NCI-H2081 (cell line): ENCODE data around the gene AGAP1.
A peak's percentile ranks its signal among the peaks of the same experiment; 100 is the strongest.

Experiments used
- DNase-seq, 2 experiments: peaks; one replicate each; lab custom pipeline; 2025; lab: John Stamatoyannopoulos, UW

The AGAP1 gene

GRCh38 chr2:235533198-235533597 lies 39.4 kb downstream of the AGAP1 start:
- DNase-seq: no peak

- no peak for DNase-seq
Measured at GRCh38 chr2:235533616-235534385, 40.0 kb downstream of the AGAP1 start.

- no peak for DNase-seq
Measured at GRCh38 chr2:235534678-235535422, 41.0 kb downstream of the AGAP1 start.

GRCh38 chr2:235535423-235536130 lies 41.7 kb downstream of the AGAP1 start:
- no peak for DNase-seq

- DNase-seq: no peak
Measured at GRCh38 chr2:235536711-235537110, 42.9 kb downstream of the AGAP1 start.

GRCh38 chr2:235537186-235537585 lies 43.3 kb downstream of the AGAP1 start:
- no peak for DNase-seq

GRCh38 chr2:235537587-235537986 lies 43.7 kb downstream of the AGAP1 start:
- no peak for DNase-seq

GRCh38 chr2:235538144-235538639 lies 44.3 kb downstream of the AGAP1 start:
- no peak for DNase-seq

- DNase-seq: no peak
Measured at GRCh38 chr2:235538981-235539380, 45.1 kb downstream of the AGAP1 start.

GRCh38 chr2:235539773-235540172 lies 45.9 kb downstream of the AGAP1 start:
- DNase-seq: no peak

- DNase-seq: no peak
Measured at GRCh38 chr2:235541016-235541415, 47.2 kb downstream of the AGAP1 start.

GRCh38 chr2:235541838-235542549 lies 48.2 kb downstream of the AGAP1 start:
- no peak for DNase-seq

GRCh38 chr2:235542733-235543127 lies 48.9 kb downstream of the AGAP1 start:
- peak in 1 of 2 experiments; percentile 45 for DNase-seq

GRCh38 chr2:235543128-235543750 lies 49.4 kb downstream of the AGAP1 start:
- DNase-seq: no peak

GRCh38 chr2:235543851-235544688 lies 50.2 kb downstream of the AGAP1 start:
- DNase-seq: no peak

- DNase-seq: no peak
Measured at GRCh38 chr2:235544689-235544969, 50.8 kb downstream of the AGAP1 start.

- no peak for DNase-seq
Measured at GRCh38 chr2:235545339-235546150, 51.7 kb downstream of the AGAP1 start.

GRCh38 chr2:235546151-235546435 lies 52.2 kb downstream of the AGAP1 start:
- DNase-seq: no peak

GRCh38 chr2:235546436-235546835 lies 52.6 kb downstream of the AGAP1 start:
- DNase-seq: no peak

GRCh38 chr2:235549735-235550377 lies 56.0 kb downstream of the AGAP1 start:
- DNase-seq: no peak
